GM06990 (cell line): Measurements from ENCODE around the gene TBC1D8.

Experiments used
- DNase-seq: peaks from one replicate; pipeline ENCODE4 v3.0.0-alpha.2; 2011; ENCODE audit not compliant: insufficient read length; ENCODE audit errors: extremely low read depth
- H3K27me3 ChIP-seq: replicated peaks from 2 replicates; pipeline ENCODE4 v1.6.0; 2011; ENCODE audit warnings: low read length; ENCODE audit not compliant: control insufficient read depth, insufficient read depth
- H3K36me3 ChIP-seq: 2 replicates; pipeline ENCODE4 v1.5.1; 2011; ENCODE audit warnings: low read length; ENCODE audit not compliant: control insufficient read depth, insufficient read depth
- H3K4me3 ChIP-seq: replicated peaks from 2 replicates; pipeline ENCODE4 v1.5.1; 2011; ENCODE audit warnings: low read depth, mild to moderate bottlenecking, control low read depth, low read length
- TF ChIP-seq, protein P1 (sequence below): IDR thresholded peaks from 2 replicates; pipeline ENCODE4 v1.5.1; 2011; ENCODE audit warnings: low read length, control low read depth, mild to moderate bottlenecking, inconsistent platforms; ENCODE audit not compliant: insufficient read depth, poor library complexity, severe bottlenecking

TBC1D8 gene

GRCh38 chr2:100988630-100989417, 162.4 kb downstream of the TBC1D8 start:
- Histone ChIP-seq H3K4me3 (no peak overlapping the region), H3K36me3 (no peaks in the 10 kb centered on the region), H3K27me3 (no peaks in the 10 kb centered on the region; the same call in 1 of the 2 replicates)
- no peak for DNase-seq
- TF ChIP-seq, protein P1, sequence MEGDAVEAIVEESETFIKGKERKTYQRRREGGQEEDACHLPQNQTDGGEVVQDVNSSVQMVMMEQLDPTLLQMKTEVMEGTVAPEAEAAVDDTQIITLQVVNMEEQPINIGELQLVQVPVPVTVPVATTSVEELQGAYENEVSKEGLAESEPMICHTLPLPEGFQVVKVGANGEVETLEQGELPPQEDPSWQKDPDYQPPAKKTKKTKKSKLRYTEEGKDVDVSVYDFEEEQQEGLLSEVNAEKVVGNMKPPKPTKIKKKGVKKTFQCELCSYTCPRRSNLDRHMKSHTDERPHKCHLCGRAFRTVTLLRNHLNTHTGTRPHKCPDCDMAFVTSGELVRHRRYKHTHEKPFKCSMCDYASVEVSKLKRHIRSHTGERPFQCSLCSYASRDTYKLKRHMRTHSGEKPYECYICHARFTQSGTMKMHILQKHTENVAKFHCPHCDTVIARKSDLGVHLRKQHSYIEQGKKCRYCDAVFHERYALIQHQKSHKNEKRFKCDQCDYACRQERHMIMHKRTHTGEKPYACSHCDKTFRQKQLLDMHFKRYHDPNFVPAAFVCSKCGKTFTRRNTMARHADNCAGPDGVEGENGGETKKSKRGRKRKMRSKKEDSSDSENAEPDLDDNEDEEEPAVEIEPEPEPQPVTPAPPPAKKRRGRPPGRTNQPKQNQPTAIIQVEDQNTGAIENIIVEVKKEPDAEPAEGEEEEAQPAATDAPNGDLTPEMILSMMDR, result no peak

- TF ChIP-seq, protein P1, result no peak
- no peak for DNase-seq
- Histone ChIP-seq H3K36me3 (no peaks in the 10 kb centered on the region), H3K4me3 (no peak overlapping the region), H3K27me3 (no peaks in the 10 kb centered on the region; the same call in 1 of the 2 replicates)
Observed at GRCh38 chr2:100987974-100988373, 163.2 kb downstream of the TBC1D8 start.

DNA sequence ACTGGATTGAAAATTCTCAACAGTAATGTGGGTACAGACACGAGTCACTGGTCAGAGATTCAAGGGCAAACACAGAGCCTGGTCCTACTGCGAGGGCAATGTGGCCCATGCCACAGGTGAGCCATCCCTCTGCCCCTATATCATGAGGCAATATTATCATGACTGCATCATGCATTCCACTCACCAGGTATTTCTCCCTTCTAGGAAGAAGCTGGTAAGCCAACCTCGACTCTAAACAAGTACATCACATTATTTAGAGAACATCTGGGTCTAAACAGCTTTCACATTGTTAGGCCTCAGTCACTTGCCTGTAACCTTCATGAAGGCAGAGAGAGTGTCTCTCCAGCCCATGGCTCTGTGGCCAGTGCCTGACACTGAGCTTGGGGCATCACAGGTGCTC, 163.6 kb downstream of the TBC1D8 start:
- DNase-seq, result no peak
- no peak overlapping the region for H3K4me3 ChIP-seq
- no peaks in the 10 kb centered on the region; the same call in 1 of the 2 replicates for H3K27me3 ChIP-seq
- TF ChIP-seq, protein P1, result no peak
- H3K36me3 ChIP-seq, result no peaks in the 10 kb centered on the region

- DNase-seq, result no peak
- no peaks in the 10 kb centered on the region; the same call in 1 of the 2 replicates for H3K27me3 ChIP-seq
- TF ChIP-seq, protein P1, result no peak
- no peaks in the 10 kb centered on the region for H3K36me3 ChIP-seq
- H3K4me3 ChIP-seq, result no peak overlapping the region
Observed at GRCh38 chr2:100986157-100986556, 165.0 kb downstream of the TBC1D8 start.

- no peak for DNase-seq
- H3K36me3 ChIP-seq, result no peaks in the 10 kb centered on the region
- TF ChIP-seq, protein P1, result peak; percentile 90
- H3K27me3 ChIP-seq, result no peaks in the 10 kb centered on the region
- H3K4me3 ChIP-seq, result no peak overlapping the region
Observed at GRCh38 chr2:100984892-100985307, 166.3 kb downstream of the TBC1D8 start.
